Endothelial cell of umbilical vein (primary cell): ENCODE results near the gene EPSTI1. TPM values are rescaled to one million over a fixed set of nuclear protein-coding genes. Genes with fewer than 3 reads are reported as not detected.

Source experiments
- BruUV-seq: library from RNA; stranded (reverse); fragments of 400-500 nt; replicated peaks from 2 replicates; lab custom pipeline; 2021; lab: Mats Ljungman, UMichigan
- CTCF ChIA-PET: fragments of 300-600, 350-600 bp; sonication (Branson Sonifier 250); formaldehyde crosslinking; loops from one replicate; lab custom pipeline; 2021; ENCODE audit warnings: antibody characterized with exemption, inconsistent platforms; lab: Charles Lee
- POLR2A ChIA-PET: fragments of 300-600, 350-600 bp; sonication (Branson Sonifier 250); formaldehyde crosslinking; loops from one replicate; lab custom pipeline; 2021; ENCODE audit warnings: antibody characterized with exemption, inconsistent platforms; lab: Charles Lee
- DNase-seq: peaks from one replicate; pipeline ENCODE4 v3.0.0-alpha.2; 2011; ENCODE audit warnings: low read depth, low spot score
- FAIRE-seq: peaks from 2 replicates; lab custom pipeline; 2011; peaks lifted over from hg19 to GRCh38; lab: Jason Lieb, UNC
- H2AFZ ChIP-seq: 2 replicates; pipeline ENCODE4 v1.6.0; 2012; ENCODE audit warnings: low read depth, low read length, control low read depth, inconsistent platforms
- H3K27ac ChIP-seq: 2 replicates; pipeline ENCODE4 v1.5.1; 2011; ENCODE audit warnings: low read depth, mild to moderate bottlenecking, control low read depth, low read length, moderate library complexity; ENCODE audit not compliant: insufficient read depth
- H3K27me3 ChIP-seq, 2 experiments: 2 replicates each; pipeline versions ENCODE4 v1.6.0 to v1.6.1; 2011; ENCODE audit warnings: low read length in 2 of 2, mixed read lengths in 1 of 2; ENCODE audit not compliant: control insufficient read depth in 2 of 2, insufficient read depth in 2 of 2
- H3K36me3 ChIP-seq, 2 experiments: 2 replicates in 1 of 2; 3 replicates in 1 of 2; pipeline ENCODE4 v1.5.1; 2011; ENCODE audit warnings: low read length in 2 of 2, mild to moderate bottlenecking in 1 of 2, moderate library complexity in 1 of 2; ENCODE audit not compliant: control insufficient read depth in 2 of 2, insufficient read depth in 2 of 2; ENCODE audit errors: extremely low read depth in 1 of 2
- H3K4me1 ChIP-seq: 3 replicates; pipeline ENCODE4 v1.5.1; 2011; ENCODE audit warnings: mild to moderate bottlenecking, low read length; ENCODE audit not compliant: control insufficient read depth, insufficient read depth; ENCODE audit errors: extremely low read depth
- H3K4me2 ChIP-seq: 2 replicates; pipeline ENCODE4 v1.6.1; 2011; ENCODE audit warnings: low read length, control low read depth, mixed read lengths; ENCODE audit not compliant: insufficient read depth
- H3K4me3 ChIP-seq, 3 experiments: fragments of 200-600 bp in 1 of 3; sonication (generic), shearing (Covaris generic) in 1 of 3; replicated peaks in 1 of 3; 2 replicates each; pipeline ENCODE4 v1.5.1; 2011 to 2016; ENCODE audit warnings: control low read depth in 3 of 3, low read length in 3 of 3, mild to moderate bottlenecking in 2 of 3, inconsistent platforms in 1 of 3, low read depth in 1 of 3, moderate library complexity in 1 of 3; ENCODE audit not compliant: insufficient read depth in 1 of 3
- H3K79me2 ChIP-seq: 2 replicates; pipeline ENCODE4 v1.6.0; 2012; ENCODE audit warnings: low read length, inconsistent platforms; ENCODE audit not compliant: control insufficient read depth, insufficient read depth
- H3K9ac ChIP-seq: replicated peaks from 2 replicates; pipeline ENCODE3; 2011; ENCODE audit warnings: low read length, control low read depth; ENCODE audit not compliant: insufficient read depth; ENCODE audit errors: extremely low read depth
- H3K9me1 ChIP-seq: replicated peaks from 3 replicates; pipeline ENCODE4 v1.6.0; 2011; ENCODE audit warnings: mild to moderate bottlenecking, low read length; ENCODE audit not compliant: control insufficient read depth, insufficient read depth; ENCODE audit errors: extremely low read depth
- H3K9me3 ChIP-seq: replicated peaks from 2 replicates; pipeline ENCODE4 v1.5.1; 2012; ENCODE audit warnings: low read length, inconsistent platforms; ENCODE audit not compliant: control insufficient read depth, insufficient read depth
- H4K20me1 ChIP-seq: replicated peaks from 2 replicates; pipeline ENCODE3; 2011; ENCODE audit warnings: mild to moderate bottlenecking, low read length; ENCODE audit not compliant: control insufficient read depth, insufficient read depth; ENCODE audit errors: extremely low read depth
- FOS ChIP-seq: IDR thresholded peaks from 2 replicates; pipeline ENCODE4 v1.6.1; 2011; ENCODE audit warnings: mild to moderate bottlenecking, low read length, moderate library complexity, borderline replicate concordance; ENCODE audit not compliant: insufficient read depth
- GATA2 ChIP-seq: IDR thresholded peaks from 2 replicates; pipeline ENCODE4 v1.7.0; 2011; ENCODE audit warnings: low read depth, mild to moderate bottlenecking, moderate library complexity, mixed read lengths, low read length; ENCODE audit not compliant: insufficient read length, insufficient read depth
- JUN ChIP-seq: IDR thresholded peaks from 2 replicates; pipeline ENCODE4 v1.6.1; 2011; ENCODE audit warnings: borderline replicate concordance, low read depth; ENCODE audit not compliant: insufficient read length, insufficient read depth
- MYC ChIP-seq: IDR thresholded peaks from one replicate; pipeline ENCODE4 v1.6.1; 2011; ENCODE audit warnings: mild to moderate bottlenecking, low read depth, low read length
- POLR2AphosphoS5 ChIP-seq: IDR thresholded peaks from 2 replicates; pipeline ENCODE4 v1.6.1; 2012; ENCODE audit warnings: low read depth, mild to moderate bottlenecking, control low read depth, low read length, moderate library complexity; ENCODE audit not compliant: insufficient read depth
- dilution Hi-C: fragments of 300-500 bp; cut with MboI; formaldehyde crosslinking; loops from one replicate; pipeline ENCODE4 v1.15.0; 2019; ENCODE audit warnings: low sequenced_read_pairs; ENCODE audit not compliant: extremely low pct_ligation_motif_present
- intact Hi-C: fragments of 100-400 bp; cut with micrococcal nuclease; formaldehyde crosslinking; loops from one replicate; pipeline ENCODE4 v1.10.0; 2022
- polyA plus RNA-seq, 4 experiments: library from polyadenylated mRNA; depleted of rRNA in 3 of 4; stranded (reverse) in 3 of 4; unstranded in 1 of 4; fragments of >200 nt; gene quantifications; 2 replicates each; pipeline versions ENCODE4 v1.2.1 to v1.2.3, GENCODE V29; 2011 to 2012; ENCODE audit warnings: missing spikeins in 1 of 4
- total RNA-seq: library from RNA; stranded (reverse); gene quantifications from 2 replicates; pipeline ENCODE4 v1.2.3, GENCODE V29; 2021
- TF ChIP-seq, protein P1 (sequence below): IDR thresholded peaks from 2 replicates; pipeline ENCODE4 v1.6.1; 2011; ENCODE audit not compliant: insufficient read depth, insufficient read length
- TF ChIP-seq, protein P2 (sequence below), 2 donors: IDR thresholded peaks; 1 replicate in 1 of 2; 2 replicates in 1 of 2; pipeline ENCODE4 v1.5.1; 2011; ENCODE audit warnings: low read length in 2 of 2, mild to moderate bottlenecking in 2 of 2, moderate library complexity in 2 of 2, control low read depth in 1 of 2, inconsistent platforms in 1 of 2, low read depth in 1 of 2; ENCODE audit not compliant: insufficient read depth in 1 of 2; ENCODE audit errors: extremely low read depth in 1 of 2

EPSTI1 gene
- total and polyA plus RNA-seq, 2 donors (not counting 3 experiments of a cell fraction or from before 2014, with no cell fraction given): 0.77 to 3.1 TPM

DNA sequence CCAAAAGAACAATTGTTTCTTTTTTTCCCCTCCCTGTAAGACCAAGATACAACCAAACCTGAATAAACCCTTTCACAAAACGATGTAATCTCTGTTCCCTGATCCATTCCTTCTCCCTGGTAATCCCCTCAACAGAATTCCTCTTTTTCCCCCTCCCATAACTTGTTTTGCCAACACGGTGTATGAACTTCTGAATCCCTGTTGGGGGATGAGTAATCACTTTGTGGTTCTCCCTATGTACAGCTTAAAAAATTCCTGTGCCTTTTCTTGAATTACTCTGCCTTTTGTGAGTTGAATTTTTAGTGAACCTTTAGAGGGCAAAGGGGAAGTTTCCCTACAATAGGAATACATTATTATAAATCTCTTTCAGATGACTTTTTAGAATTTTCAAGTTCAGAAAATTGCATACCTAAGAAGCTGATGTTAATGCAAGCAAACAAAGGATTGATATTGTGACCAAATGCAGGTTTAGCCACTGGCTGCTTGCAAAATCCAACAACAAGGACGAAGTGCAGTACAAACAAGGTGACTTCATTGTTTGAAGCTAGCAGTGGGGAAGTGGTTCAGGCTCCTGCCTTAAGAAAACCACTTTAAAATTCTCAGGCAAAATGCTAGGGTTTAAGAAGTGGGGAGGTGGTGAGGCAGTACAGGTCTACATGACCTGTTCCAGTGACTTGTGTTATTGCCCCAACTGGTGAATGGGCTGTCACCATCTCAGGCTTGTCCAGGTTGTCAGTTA is 15.0 kb upstream of the EPSTI1 start:
- Histone ChIP-seq H4K20me1 (no peaks in the 10 kb centered on the region), H3K9me3 (no peaks in the 10 kb centered on the region), H3K36me3 (no peaks in the 10 kb centered on the region), H3K27me3 (peaks cover 0 to 2% of the 10 kb centered on the region in 2 experiments), H3K9me1 (no peaks in the 10 kb centered on the region), H3K4me3 (no peak overlapping the region), H3K4me1 (peaks cover 2% of the 10 kb centered on the region), H3K27ac (no peak overlapping the region), H3K9ac (no peak overlapping the region), H3K4me2 (no peak overlapping the region), H3K79me2 (no peaks in the 10 kb centered on the region), H2AFZ (no peak overlapping the region)
- TF ChIP-seq GATA2 (no peak), JUN (no peak), MYC (no peak), POLR2AphosphoS5 (no peak), FOS (no peak)
- TF ChIP-seq, protein P1, sequence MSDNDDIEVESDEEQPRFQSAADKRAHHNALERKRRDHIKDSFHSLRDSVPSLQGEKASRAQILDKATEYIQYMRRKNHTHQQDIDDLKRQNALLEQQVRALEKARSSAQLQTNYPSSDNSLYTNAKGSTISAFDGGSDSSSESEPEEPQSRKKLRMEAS: no peak
- TF ChIP-seq, protein P2, sequence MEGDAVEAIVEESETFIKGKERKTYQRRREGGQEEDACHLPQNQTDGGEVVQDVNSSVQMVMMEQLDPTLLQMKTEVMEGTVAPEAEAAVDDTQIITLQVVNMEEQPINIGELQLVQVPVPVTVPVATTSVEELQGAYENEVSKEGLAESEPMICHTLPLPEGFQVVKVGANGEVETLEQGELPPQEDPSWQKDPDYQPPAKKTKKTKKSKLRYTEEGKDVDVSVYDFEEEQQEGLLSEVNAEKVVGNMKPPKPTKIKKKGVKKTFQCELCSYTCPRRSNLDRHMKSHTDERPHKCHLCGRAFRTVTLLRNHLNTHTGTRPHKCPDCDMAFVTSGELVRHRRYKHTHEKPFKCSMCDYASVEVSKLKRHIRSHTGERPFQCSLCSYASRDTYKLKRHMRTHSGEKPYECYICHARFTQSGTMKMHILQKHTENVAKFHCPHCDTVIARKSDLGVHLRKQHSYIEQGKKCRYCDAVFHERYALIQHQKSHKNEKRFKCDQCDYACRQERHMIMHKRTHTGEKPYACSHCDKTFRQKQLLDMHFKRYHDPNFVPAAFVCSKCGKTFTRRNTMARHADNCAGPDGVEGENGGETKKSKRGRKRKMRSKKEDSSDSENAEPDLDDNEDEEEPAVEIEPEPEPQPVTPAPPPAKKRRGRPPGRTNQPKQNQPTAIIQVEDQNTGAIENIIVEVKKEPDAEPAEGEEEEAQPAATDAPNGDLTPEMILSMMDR (IDR thresholded peaks at IDR 0.05; ENCODE audit: extremely low read depth in 1 of 2, insufficient read depth in 1 of 2, low read depth in 1 of 2, low read length in 2 of 2): no peak
- intact Hi-C loops (no loop called here), dilution Hi-C loops (no loop called here)
- DNase-seq: no peak
- ChIA-PET POLR2A (no interaction called here), CTCF (interaction anchor here (2.1 kb wide), 1 partner anchor 7 kb away, joined by 9 read pairs; no protein-coding TSS in a partner anchor)
- no peak for FAIRE-seq
- BruUV-seq: no TSS peak
